Measurements from ENCODE around the gene SCUBE3. TPM values are rescaled to one million over a fixed set of nuclear protein-coding genes. Genes with fewer than 3 reads are reported as not detected.
A peak's percentile ranks its signal among the peaks of the same experiment; 100 is the strongest.

The SCUBE3 gene
- total and polyA plus RNA-seq, 2 of the 13 experiments (the other 11 are each of a cell fraction or from before 2014, with no cell fraction given) = not detected

DNA sequence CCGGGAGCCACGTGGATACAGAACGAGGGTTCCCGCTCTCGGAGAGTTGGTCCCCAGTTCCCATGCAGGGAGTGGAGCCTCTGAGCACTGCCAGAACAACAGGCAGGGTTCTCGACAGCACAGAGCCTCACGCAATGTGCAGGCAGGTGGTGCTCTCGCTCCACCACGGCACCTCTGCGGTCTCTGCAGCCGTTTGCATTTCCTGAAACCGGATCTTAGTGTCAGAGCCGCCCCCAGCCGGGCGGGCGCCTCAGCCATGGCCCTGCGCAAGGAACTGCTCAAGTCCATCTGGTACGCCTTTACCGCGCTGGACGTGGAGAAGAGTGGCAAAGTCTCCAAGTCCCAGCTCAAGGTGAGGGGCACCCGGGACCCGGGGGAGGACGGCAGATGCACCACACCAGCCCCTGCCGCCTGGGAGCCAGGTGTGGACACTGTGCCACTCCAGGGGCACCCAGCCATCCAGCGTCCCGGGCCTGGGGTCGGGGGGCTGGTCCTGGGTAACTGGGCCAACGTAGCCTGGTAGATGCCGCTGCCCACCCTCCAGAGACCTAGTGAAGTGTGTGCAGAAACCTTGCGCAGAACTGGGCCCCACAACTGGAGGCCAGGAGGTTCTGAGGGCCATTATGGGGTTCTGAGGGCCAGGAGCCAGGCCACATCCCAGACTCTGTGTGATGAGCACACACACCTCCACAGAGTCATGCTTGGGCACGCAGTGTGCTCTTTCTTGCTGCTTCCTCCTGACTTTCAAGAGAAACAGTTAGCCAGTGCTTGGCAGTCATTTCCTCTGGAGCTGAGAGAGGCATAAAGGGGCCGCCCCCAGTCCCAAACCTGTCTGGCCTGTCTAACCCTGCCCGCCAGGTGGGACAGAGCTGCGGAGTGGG lies 84.1 kb downstream of the SCUBE3 start, which contains the start of gene DEF6 (continued):
- TF ChIP-seq, protein P1, sequence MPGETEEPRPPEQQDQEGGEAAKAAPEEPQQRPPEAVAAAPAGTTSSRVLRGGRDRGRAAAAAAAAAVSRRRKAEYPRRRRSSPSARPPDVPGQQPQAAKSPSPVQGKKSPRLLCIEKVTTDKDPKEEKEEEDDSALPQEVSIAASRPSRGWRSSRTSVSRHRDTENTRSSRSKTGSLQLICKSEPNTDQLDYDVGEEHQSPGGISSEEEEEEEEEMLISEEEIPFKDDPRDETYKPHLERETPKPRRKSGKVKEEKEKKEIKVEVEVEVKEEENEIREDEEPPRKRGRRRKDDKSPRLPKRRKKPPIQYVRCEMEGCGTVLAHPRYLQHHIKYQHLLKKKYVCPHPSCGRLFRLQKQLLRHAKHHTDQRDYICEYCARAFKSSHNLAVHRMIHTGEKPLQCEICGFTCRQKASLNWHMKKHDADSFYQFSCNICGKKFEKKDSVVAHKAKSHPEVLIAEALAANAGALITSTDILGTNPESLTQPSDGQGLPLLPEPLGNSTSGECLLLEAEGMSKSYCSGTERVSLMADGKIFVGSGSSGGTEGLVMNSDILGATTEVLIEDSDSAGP (CRISPR knock-in tag; IDR thresholded peaks at IDR 0.05; ENCODE audit: borderline replicate concordance) = peak; percentile 93
- TF ChIP-seq FOXO1 (CRISPR knock-in tag; IDR thresholded peaks at IDR 0.05) (peak; percentile 41; the same call in 1 of the 2 replicates), ZNF841 (CRISPR knock-in tag; IDR thresholded peaks at IDR 0.05; ENCODE audit: borderline replicate concordance) (no peak), DPF2 (CRISPR knock-in tag; IDR thresholded peaks at IDR 0.05; ENCODE audit: borderline replicate concordance, low read depth) (0 out of 2 replicates have a peak, but pooled peaks have one; percentile 35), ZSCAN29 (CRISPR knock-in tag; conservative IDR thresholded peaks at IDR 0.05) (peak; percentile 100), ZNF678 (CRISPR knock-in tag; IDR thresholded peaks at IDR 0.05) (peak; percentile 79; the same call in 1 of the 2 replicates), HMG20B (CRISPR knock-in tag; conservative IDR thresholded peaks at IDR 0.05) (no peak), PITX1 (CRISPR knock-in tag; IDR thresholded peaks at IDR 0.05) (peak; percentile 76), TBL1XR1 (IDR thresholded peaks at IDR 0.05; ENCODE audit: borderline replicate concordance, low read length, partially characterized antibody) (peak; percentile 48), FOXK1 (CRISPR knock-in tag; IDR thresholded peaks at IDR 0.05; ENCODE audit: borderline replicate concordance, low read depth) (0 out of 2 replicates have a peak, but pooled peaks have one; percentile 21), MAFG (CRISPR knock-in tag; IDR thresholded peaks at IDR 0.05) (no peak), KLF13 (CRISPR knock-in tag; IDR thresholded peaks at IDR 0.05) (0 out of 2 replicates have a peak, but pooled peaks have one; percentile 37), ZNF136 (CRISPR knock-in tag; IDR thresholded peaks at IDR 0.05; ENCODE audit: low read depth) (peak; percentile 34; the same call in 1 of the 2 replicates)
- TF ChIP-seq, protein P2, sequence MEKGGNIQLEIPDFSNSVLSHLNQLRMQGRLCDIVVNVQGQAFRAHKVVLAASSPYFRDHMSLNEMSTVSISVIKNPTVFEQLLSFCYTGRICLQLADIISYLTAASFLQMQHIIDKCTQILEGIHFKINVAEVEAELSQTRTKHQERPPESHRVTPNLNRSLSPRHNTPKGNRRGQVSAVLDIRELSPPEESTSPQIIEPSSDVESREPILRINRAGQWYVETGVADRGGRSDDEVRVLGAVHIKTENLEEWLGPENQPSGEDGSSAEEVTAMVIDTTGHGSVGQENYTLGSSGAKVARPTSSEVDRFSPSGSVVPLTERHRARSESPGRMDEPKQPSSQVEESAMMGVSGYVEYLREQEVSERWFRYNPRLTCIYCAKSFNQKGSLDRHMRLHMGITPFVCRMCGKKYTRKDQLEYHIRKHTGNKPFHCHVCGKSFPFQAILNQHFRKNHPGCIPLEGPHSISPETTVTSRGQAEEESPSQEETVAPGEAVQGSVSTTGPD (CRISPR knock-in tag; IDR thresholded peaks at IDR 0.05) = peak; percentile 73; the same call in 1 of the 2 replicates
- TF ChIP-seq, protein P3, sequence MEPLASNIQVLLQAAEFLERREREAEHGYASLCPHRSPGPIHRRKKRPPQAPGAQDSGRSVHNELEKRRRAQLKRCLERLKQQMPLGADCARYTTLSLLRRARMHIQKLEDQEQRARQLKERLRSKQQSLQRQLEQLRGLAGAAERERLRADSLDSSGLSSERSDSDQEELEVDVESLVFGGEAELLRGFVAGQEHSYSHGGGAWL (CRISPR knock-in tag; IDR thresholded peaks at IDR 0.05) = peak; percentile 77
- TF ChIP-seq, protein P4, sequence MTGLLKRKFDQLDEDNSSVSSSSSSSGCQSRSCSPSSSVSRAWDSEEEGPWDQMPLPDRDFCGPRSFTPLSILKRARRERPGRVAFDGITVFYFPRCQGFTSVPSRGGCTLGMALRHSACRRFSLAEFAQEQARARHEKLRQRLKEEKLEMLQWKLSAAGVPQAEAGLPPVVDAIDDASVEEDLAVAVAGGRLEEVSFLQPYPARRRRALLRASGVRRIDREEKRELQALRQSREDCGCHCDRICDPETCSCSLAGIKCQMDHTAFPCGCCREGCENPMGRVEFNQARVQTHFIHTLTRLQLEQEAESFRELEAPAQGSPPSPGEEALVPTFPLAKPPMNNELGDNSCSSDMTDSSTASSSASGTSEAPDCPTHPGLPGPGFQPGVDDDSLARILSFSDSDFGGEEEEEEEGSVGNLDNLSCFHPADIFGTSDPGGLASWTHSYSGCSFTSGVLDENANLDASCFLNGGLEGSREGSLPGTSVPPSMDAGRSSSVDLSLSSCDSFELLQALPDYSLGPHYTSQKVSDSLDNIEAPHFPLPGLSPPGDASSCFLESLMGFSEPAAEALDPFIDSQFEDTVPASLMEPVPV (CRISPR knock-in tag; IDR thresholded peaks at IDR 0.05) = peak; percentile 74; the same call in 1 of the 2 replicates
- TF ChIP-seq, protein P5, sequence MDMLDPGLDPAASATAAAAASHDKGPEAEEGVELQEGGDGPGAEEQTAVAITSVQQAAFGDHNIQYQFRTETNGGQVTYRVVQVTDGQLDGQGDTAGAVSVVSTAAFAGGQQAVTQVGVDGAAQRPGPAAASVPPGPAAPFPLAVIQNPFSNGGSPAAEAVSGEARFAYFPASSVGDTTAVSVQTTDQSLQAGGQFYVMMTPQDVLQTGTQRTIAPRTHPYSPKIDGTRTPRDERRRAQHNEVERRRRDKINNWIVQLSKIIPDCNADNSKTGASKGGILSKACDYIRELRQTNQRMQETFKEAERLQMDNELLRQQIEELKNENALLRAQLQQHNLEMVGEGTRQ (IDR thresholded peaks at IDR 0.05; ENCODE audit: low read depth, low read length) = peak; percentile 19; the same call in 1 of the 2 replicates
- TF ChIP-seq, protein P5 (CRISPR knock-in tag; IDR thresholded peaks at IDR 0.05; ENCODE audit: borderline replicate concordance) = no peak
- TF ChIP-seq, protein P6, sequence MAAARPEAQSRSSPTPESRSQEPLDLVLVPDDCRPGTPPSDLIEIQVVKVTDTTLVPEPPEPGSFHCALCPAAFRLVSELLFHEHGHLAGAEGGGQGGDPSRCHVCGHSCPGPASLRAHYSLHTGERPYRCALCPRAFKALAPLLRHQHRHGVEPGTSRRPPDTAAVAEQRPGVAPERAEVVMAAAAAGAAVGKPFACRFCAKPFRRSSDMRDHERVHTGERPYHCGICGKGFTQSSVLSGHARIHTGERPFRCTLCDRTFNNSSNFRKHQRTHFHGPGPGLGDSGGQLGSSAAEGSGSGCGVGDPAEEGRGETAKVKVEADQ (CRISPR knock-in tag; IDR thresholded peaks at IDR 0.05; ENCODE audit: borderline replicate concordance) = peak; percentile 92
